ENCODE measurements around the gene PTGR3.

Gene PTGR3

GRCh38 chr18:75202696-75203365 is 6.1 kb downstream of the PTGR3 start:
- Histone ChIP-seq H4K20me1 (ENCODE audit: insufficient read depth, low read length) (no peaks in the 10 kb centered on the region), H3K79me2 (ENCODE audit: insufficient read depth, low read length) (no peaks in the 10 kb centered on the region), H3K9ac (ENCODE audit: low read length) (no peak overlapping the region), H3K4me1 (ENCODE audit: insufficient read depth, low read length, severe bottlenecking) (peaks cover 4% of the 10 kb centered on the region), H3K27me3 (ENCODE audit: insufficient read depth, low read length) (0 out of 2 replicates have a peak, but pooled peaks cover 5% of the 10 kb centered on the region), H3K4me2 (ENCODE audit: low read length) (no peak overlapping the region), H3K9me3 (ENCODE audit: low read length) (no peaks in the 10 kb centered on the region), H3K9me2 (ENCODE audit: low read depth, low read length) (no peaks in the 10 kb centered on the region), H2AFZ (ENCODE audit: low read length) (no peak overlapping the region), H3K27ac (ENCODE audit: low read depth, low read length, poor library complexity, severe bottlenecking) (no peak overlapping the region), H3K4me3 (ENCODE audit: low read depth, low read length, poor library complexity, severe bottlenecking) (no peak overlapping the region), H3K36me3 (ENCODE audit: insufficient read depth, low read length) (no peaks in the 10 kb centered on the region), H3F3A (ENCODE audit: insufficient read depth, low read length) (no peaks in the 10 kb centered on the region; the same call in 1 of the 2 replicates)
- TF ChIP-seq EZH2 (IDR thresholded peaks at IDR 0.05; ENCODE audit: borderline replicate concordance, low read length) (no peak), CTCF (IDR thresholded peaks at IDR 0.05; ENCODE audit: low read length) (no peak)

- H3K79me2 ChIP-seq (ENCODE audit: insufficient read depth, low read length) = no peaks in the 10 kb centered on the region
- H3K9ac ChIP-seq (ENCODE audit: low read length) = no peak overlapping the region
- no peaks in the 10 kb centered on the region for H3K9me3 ChIP-seq (ENCODE audit: low read length)
- H3K9me2 ChIP-seq (ENCODE audit: low read depth, low read length) = no peaks in the 10 kb centered on the region
- H3K27me3 ChIP-seq (ENCODE audit: insufficient read depth, low read length) = no peaks in the 10 kb centered on the region
- no peaks in the 10 kb centered on the region for H4K20me1 ChIP-seq (ENCODE audit: insufficient read depth, low read length)
- H3K4me1 ChIP-seq (ENCODE audit: insufficient read depth, low read length, severe bottlenecking) = no peaks in the 10 kb centered on the region
- no peak overlapping the region for H3K4me3 ChIP-seq (ENCODE audit: low read depth, low read length, poor library complexity, severe bottlenecking)
- no peak overlapping the region for H2AFZ ChIP-seq (ENCODE audit: low read length)
- H3K36me3 ChIP-seq (ENCODE audit: insufficient read depth, low read length) = no peaks in the 10 kb centered on the region
- no peaks in the 10 kb centered on the region; the same call in 1 of the 2 replicates for H3F3A ChIP-seq (ENCODE audit: insufficient read depth, low read length)
- no peak for TF ChIP-seq CTCF (IDR thresholded peaks at IDR 0.05; ENCODE audit: low read length)
- no peak overlapping the region for H3K4me2 ChIP-seq (ENCODE audit: low read length)
- H3K27ac ChIP-seq (ENCODE audit: low read depth, low read length, poor library complexity, severe bottlenecking) = no peak overlapping the region
These were observed 7.4 kb downstream of the PTGR3 start for GRCh38 chr18:75201282-75202270.

- H3F3A ChIP-seq (ENCODE audit: insufficient read depth, low read length) = no peaks in the 10 kb centered on the region
- H2AFZ ChIP-seq (ENCODE audit: low read length) = no peak overlapping the region
- no peak overlapping the region for H3K4me3 ChIP-seq (ENCODE audit: low read depth, low read length, poor library complexity, severe bottlenecking)
- no peak overlapping the region for H3K4me2 ChIP-seq (ENCODE audit: low read length)
- H3K36me3 ChIP-seq (ENCODE audit: insufficient read depth, low read length) = no peaks in the 10 kb centered on the region
- TF ChIP-seq CTCF (IDR thresholded peaks at IDR 0.05; ENCODE audit: low read length) = no peak
- no peaks in the 10 kb centered on the region for H3K9me3 ChIP-seq (ENCODE audit: low read length)
- H3K27ac ChIP-seq (ENCODE audit: low read depth, low read length, poor library complexity, severe bottlenecking) = no peak overlapping the region
- no peaks in the 10 kb centered on the region for H3K79me2 ChIP-seq (ENCODE audit: insufficient read depth, low read length)
- H3K9me2 ChIP-seq (ENCODE audit: low read depth, low read length) = no peaks in the 10 kb centered on the region
- H4K20me1 ChIP-seq (ENCODE audit: insufficient read depth, low read length) = no peaks in the 10 kb centered on the region
- H3K9ac ChIP-seq (ENCODE audit: low read length) = no peak overlapping the region
- H3K4me1 ChIP-seq (ENCODE audit: insufficient read depth, low read length, severe bottlenecking) = no peaks in the 10 kb centered on the region
- no peaks in the 10 kb centered on the region for H3K27me3 ChIP-seq (ENCODE audit: insufficient read depth, low read length)
These were observed 8.2 kb downstream of the PTGR3 start for GRCh38 chr18:75200605-75201280.

Data from OCI-LY1 (cell line).